Measurements from ENCODE around the gene SLC34A3. TPM values are rescaled to one million over a fixed set of nuclear protein-coding genes. Genes with fewer than 3 reads are reported as not detected.

The SLC34A3 gene
- total RNA-seq, 1 experiment from 2014 or later = 0.13 TPM

DNA sequence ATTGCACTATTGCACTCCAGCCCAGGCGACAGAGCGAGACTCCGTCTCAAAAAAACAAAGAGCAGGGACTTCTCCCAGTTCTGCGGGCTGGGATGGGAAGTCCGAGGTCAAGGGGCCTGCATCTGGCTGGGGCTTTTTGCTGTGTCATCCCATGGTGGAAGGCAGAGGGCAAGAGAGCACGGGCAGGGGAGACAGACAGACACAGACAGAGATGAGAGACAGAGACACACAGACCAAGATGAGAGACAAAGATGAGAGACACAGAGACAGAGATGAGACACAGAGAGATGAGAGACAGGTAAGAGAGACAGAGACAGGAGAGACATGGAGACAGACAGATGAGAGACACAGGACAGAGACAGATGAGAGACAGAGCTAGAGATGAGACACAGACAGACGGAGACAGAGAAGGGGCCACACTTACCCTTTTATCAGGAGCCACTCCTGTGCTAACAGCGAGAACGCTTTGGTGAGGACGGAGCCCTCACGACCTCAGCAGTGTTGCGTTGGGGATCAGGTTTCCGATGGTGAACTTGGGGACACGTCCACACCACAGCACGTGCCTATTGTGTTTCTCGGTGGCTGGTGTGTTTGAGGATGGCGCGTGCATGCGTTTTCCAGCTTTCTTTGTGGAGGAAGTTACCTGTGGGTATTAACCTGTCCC is 38.0 kb downstream of the SLC34A3 start:
- DNase-seq (ENCODE audit: low spot score) (no peak), ATAC-seq (no peak)
- CTCF ChIA-PET = no interaction called here
- TF ChIP-seq HMGA2 (CRISPR knock-in tag; IDR thresholded peaks at IDR 0.05) (no peak), JAZF1 (CRISPR knock-in tag; IDR thresholded peaks at IDR 0.05) (no peak), ELF4 (CRISPR knock-in tag; IDR thresholded peaks at IDR 0.05; ENCODE audit: low read depth) (no peak), NFE2L1 (CRISPR knock-in tag; IDR thresholded peaks at IDR 0.05) (no peak), CREM (CRISPR knock-in tag; IDR thresholded peaks at IDR 0.05) (no peak), GABPB1 (CRISPR knock-in tag; IDR thresholded peaks at IDR 0.05) (no peak), TP53 (CRISPR knock-in tag; IDR thresholded peaks at IDR 0.05) (no peak)
- TF ChIP-seq, protein P1, sequence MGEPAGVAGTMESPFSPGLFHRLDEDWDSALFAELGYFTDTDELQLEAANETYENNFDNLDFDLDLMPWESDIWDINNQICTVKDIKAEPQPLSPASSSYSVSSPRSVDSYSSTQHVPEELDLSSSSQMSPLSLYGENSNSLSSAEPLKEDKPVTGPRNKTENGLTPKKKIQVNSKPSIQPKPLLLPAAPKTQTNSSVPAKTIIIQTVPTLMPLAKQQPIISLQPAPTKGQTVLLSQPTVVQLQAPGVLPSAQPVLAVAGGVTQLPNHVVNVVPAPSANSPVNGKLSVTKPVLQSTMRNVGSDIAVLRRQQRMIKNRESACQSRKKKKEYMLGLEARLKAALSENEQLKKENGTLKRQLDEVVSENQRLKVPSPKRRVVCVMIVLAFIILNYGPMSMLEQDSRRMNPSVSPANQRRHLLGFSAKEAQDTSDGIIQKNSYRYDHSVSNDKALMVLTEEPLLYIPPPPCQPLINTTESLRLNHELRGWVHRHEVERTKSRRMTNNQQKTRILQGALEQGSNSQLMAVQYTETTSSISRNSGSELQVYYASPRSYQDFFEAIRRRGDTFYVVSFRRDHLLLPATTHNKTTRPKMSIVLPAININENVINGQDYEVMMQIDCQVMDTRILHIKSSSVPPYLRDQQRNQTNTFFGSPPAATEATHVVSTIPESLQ (CRISPR knock-in tag; IDR thresholded peaks at IDR 0.05) = no peak
- Mint-ChIP-seq H3K36me3 (peaks cover 20% of the 10 kb centered on the region), H3K9me3 (no peaks in the 10 kb centered on the region), H3K4me1 (peaks cover 4% of the 10 kb centered on the region), H3K27me3 (ENCODE audit: low read depth) (no peaks in the 10 kb centered on the region), H3K27ac (peak overlapping the region; percentile 17; the same call in 1 of the 2 replicates), H3K4me3 (no peak overlapping the region)
- POLR2A ChIA-PET = no interaction called here

DNA sequence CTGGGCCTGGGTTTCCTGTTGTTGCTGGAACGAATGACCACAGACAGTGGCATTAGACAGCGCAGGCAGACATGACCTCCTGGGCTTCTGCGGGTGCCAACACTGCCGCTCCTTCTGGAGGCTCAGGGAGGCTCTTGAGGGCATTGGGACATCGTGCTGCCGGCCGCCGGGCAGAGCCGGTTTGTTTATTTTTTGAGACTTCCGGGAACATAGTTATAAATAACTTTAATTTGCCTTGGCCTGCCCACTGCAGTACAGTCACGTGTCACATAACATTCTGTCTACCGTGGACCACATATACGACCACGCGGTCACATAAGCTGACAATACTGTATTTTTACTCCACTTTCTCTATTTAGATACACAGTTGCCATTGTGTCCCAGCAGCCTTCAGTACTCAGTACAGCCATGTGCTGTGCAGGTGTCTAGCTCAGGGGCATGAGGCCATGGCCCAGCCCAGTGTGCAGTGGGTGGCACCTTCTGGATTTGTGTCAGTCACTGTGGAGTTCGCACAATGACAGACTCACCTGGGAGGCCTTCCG is 38.6 kb downstream of the SLC34A3 start:
- ATAC-seq (no peak), DNase-seq (ENCODE audit: low spot score) (no peak)
- H3K27ac Mint-ChIP-seq = no peak overlapping the region; the same call in 1 of the 2 replicates
- no peak overlapping the region for H3K4me3 Mint-ChIP-seq
- ChIA-PET POLR2A (no interaction called here), CTCF (no interaction called here)
- H3K27me3 Mint-ChIP-seq (ENCODE audit: low read depth) = no peaks in the 10 kb centered on the region
- peaks cover 20% of the 10 kb centered on the region for H3K36me3 Mint-ChIP-seq
- peaks cover 5% of the 10 kb centered on the region for H3K4me1 Mint-ChIP-seq
- TF ChIP-seq, protein P2, sequence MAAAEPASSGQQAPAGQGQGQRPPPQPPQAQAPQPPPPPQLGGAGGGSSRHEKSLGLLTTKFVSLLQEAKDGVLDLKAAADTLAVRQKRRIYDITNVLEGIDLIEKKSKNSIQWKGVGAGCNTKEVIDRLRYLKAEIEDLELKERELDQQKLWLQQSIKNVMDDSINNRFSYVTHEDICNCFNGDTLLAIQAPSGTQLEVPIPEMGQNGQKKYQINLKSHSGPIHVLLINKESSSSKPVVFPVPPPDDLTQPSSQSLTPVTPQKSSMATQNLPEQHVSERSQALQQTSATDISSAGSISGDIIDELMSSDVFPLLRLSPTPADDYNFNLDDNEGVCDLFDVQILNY (CRISPR knock-in tag; IDR thresholded peaks at IDR 0.05) = no peak
- TF ChIP-seq, protein P3, sequence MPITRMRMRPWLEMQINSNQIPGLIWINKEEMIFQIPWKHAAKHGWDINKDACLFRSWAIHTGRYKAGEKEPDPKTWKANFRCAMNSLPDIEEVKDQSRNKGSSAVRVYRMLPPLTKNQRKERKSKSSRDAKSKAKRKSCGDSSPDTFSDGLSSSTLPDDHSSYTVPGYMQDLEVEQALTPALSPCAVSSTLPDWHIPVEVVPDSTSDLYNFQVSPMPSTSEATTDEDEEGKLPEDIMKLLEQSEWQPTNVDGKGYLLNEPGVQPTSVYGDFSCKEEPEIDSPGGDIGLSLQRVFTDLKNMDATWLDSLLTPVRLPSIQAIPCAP (CRISPR knock-in tag; IDR thresholded peaks at IDR 0.05) = no peak
- TF ChIP-seq TEAD1 (CRISPR knock-in tag; IDR thresholded peaks at IDR 0.05) (no peak), ZNF671 (CRISPR knock-in tag; IDR thresholded peaks at IDR 0.05) (no peak), NR1H2 (CRISPR knock-in tag; IDR thresholded peaks at IDR 0.05) (no peak), CBFB (CRISPR knock-in tag; IDR thresholded peaks at IDR 0.05; ENCODE audit: low read depth) (no peak), PRRX2 (CRISPR knock-in tag; IDR thresholded peaks at IDR 0.05) (no peak), FOXP1 (CRISPR knock-in tag; IDR thresholded peaks at IDR 0.05; ENCODE audit: borderline replicate concordance) (no peak), ESRRA (CRISPR knock-in tag; IDR thresholded peaks at IDR 0.05; ENCODE audit: borderline replicate concordance) (no peak)
- TF ChIP-seq, protein P4, sequence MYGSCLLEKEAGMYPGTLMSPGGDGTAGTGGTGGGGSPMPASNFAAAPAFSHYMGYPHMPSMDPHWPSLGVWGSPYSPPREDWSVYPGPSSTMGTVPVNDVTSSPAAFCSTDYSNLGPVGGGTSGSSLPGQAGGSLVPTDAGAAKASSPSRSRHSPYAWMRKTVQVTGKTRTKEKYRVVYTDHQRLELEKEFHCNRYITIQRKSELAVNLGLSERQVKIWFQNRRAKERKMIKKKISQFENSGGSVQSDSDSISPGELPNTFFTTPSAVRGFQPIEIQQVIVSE (CRISPR knock-in tag; IDR thresholded peaks at IDR 0.05; ENCODE audit: borderline replicate concordance) = no peak
- TF ChIP-seq, protein P5, sequence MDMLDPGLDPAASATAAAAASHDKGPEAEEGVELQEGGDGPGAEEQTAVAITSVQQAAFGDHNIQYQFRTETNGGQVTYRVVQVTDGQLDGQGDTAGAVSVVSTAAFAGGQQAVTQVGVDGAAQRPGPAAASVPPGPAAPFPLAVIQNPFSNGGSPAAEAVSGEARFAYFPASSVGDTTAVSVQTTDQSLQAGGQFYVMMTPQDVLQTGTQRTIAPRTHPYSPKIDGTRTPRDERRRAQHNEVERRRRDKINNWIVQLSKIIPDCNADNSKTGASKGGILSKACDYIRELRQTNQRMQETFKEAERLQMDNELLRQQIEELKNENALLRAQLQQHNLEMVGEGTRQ (CRISPR knock-in tag; IDR thresholded peaks at IDR 0.05) = no peak
- no peaks in the 10 kb centered on the region for H3K9me3 Mint-ChIP-seq

Data from WTC11 (cell line).